GM18870 (cell line): Measurements from ENCODE around the gene TENM3.

Experiments
- ATAC-seq: cut with Tn5 transposase; IDR thresholded peaks from one replicate; pipeline ENCODE4 v1.9.1; 2021; ENCODE audit warnings: moderate library complexity; ENCODE audit not compliant: unreplicated experiment

Gene TENM3

GRCh38 chr4:182548156-182548555 is 305.0 kb downstream of the TENM3 start:
- ATAC-seq = no peak

DNA sequence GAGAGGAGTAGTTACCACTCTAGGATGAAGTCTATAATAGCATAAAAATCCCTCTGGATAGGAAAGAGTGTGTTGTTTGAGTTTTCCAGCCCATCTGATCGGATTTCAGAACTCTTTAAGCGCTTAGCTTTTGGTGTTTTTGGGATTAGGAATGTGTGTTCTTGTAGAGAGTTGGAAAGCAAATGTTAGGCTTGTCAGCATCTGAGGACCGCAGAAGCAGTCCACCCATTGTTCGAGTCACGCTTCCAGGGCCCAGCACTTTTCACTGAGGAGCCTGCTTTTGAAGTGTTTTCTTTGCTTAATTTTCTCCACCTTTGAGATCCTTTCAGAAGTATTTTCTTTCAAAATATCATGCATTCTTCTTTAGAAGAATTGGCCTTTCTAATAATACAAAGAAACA is 306.2 kb downstream of the TENM3 start:
- ATAC-seq = no peak

DNA sequence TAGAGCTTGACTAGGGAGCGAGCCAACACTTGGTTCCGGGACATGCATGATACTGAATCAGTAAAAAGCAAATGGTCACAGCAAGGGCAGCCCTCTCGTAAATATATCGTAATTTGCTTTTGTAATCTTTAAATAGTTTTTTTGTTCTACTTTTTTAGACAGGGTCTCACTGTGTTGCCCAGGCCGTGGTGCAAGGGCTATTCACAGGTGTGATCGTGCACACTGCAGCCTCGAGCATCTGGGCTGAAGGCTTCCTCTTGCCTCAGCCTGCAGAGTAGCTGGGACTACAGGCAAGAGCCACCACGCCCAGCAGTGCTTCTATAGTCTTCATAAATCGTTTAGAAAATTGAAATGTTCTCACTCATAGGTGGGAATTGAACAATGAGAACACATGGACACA is 309.7 kb downstream of the TENM3 start:
- no peak for ATAC-seq

DNA sequence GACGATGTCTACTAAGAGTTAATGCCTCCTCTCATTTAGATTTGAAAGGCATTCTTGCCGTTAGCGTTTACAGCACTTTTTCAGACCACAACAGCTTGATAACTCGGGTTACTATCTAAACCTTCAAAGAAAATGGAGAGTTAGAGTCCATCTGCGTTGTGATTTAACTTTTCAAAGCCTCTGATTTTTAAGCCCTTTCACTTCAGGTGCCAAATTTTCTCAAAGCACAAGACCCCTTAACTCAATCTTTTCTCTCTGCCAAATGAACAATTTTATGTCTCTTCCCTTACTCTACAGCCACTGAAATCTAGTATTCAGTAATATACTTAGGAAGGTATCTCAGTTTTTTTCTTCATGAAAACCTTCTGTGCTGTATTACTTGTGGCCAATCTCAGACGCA is 310.5 kb downstream of the TENM3 start:
- no peak for ATAC-seq

DNA sequence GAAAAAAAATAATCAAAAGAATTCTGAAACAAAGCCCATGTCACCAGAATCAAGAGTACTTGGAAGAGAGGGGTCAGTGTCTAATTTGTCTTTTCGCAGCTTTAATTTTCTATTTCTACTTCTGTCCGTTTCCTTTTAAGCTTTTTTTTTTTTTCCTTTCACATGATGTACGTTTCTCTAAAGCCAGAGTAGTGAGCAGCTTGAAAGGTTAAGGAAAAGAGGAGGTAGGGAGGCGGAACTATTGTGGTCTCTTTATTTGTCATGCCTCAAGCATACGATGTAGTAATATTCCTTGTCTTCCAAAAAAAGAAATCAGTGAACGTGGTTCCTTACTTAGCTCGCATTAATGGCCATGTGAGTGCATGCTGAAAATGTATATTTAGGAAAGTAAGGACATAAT is 311.5 kb downstream of the TENM3 start:
- ATAC-seq = no peak

DNA sequence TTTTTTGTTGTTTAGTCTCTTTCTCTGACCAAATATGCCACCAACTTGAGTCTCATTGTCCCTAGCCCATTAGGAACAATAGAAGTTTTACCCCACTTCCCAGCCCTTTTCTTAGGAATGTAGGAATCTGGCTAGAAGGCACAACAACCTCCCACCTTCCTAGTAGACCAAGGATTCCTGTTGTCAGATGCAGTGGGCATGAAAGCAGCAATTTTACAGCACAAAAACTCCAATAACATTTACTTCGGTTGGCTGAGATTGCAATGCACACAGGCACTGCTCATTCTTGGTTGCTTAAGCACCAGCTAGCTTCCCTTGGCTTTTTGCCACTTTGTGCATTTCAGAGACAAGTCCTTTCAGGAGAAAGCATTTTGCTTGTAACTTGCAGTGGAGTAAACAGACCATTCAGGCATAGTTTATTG is 312.8 kb downstream of the TENM3 start:
- no peak for ATAC-seq

- no peak for ATAC-seq
These were observed 313.4 kb downstream of the TENM3 start for GRCh38 chr4:182556580-182556979.

DNA sequence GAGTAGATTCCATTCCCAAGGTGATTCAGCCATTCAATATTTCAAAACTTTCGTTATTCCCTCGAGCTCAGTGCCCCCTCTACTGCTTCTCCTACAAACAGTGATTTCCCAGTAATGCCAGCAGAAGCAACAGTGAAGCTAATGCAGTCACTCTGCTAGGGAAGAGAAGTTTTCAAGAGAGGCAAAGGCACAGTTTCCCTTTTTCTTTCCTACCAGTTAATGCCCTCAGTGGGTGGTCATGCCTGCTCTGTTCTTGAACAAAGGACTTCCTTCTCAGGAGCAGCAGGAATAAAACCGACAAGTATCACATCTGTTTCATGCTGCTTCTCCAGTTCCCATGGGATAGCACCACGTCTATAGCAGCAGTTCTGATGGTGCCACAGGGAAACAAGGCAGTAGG is 317.2 kb downstream of the TENM3 start:
- no peak for ATAC-seq

DNA sequence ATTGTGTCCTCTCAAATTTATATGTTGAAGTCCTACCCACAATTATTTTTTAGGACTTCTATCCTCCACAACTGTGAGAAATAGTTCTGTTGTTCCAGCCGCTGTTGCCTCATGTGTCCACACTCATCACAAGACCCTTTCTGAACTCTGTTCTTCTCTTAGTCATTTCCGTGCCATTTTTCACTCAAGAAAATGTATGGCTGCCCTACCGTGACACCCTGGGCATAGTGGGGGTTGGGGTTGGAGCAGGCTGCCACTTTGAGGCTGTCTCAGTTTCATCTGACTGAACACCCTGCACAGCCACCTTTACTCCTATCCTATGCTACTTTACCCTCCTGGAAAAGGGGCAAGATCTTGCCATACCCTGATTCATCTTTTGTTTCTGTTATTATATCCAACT is 319.1 kb downstream of the TENM3 start:
- ATAC-seq = peak; percentile 53

- ATAC-seq = no peak
These were observed 321.6 kb downstream of the TENM3 start for GRCh38 chr4:182564724-182565369.

- ATAC-seq = no peak
These were observed 323.9 kb downstream of the TENM3 start for GRCh38 chr4:182567119-182567518.

- ATAC-seq = no peak
These were observed 326.4 kb downstream of the TENM3 start for GRCh38 chr4:182569561-182569960.

DNA sequence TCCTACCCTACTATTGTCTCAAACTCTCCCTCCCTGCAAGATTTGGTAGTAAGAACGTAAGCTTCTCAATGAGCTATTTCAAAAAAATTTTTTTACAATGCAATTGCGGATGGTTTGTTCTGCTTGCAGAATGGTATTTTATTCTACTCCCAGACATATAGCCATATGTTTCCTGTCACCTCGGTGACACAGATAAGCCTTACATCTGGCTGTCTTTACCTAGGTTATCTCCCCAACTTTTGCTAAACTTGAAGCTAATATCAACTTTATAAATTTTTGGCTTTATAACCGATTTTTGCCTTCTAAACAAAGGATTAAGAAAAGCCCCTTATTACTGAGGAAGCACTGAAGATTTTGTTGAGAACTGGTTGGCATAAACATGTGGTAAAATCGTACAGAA is 331.5 kb downstream of the TENM3 start:
- ATAC-seq = no peak

- ATAC-seq = no peak
These were observed 332.0 kb downstream of the TENM3 start for GRCh38 chr4:182575225-182575624.

GRCh38 chr4:182576601-182577289 is 333.5 kb downstream of the TENM3 start:
- no peak for ATAC-seq

DNA sequence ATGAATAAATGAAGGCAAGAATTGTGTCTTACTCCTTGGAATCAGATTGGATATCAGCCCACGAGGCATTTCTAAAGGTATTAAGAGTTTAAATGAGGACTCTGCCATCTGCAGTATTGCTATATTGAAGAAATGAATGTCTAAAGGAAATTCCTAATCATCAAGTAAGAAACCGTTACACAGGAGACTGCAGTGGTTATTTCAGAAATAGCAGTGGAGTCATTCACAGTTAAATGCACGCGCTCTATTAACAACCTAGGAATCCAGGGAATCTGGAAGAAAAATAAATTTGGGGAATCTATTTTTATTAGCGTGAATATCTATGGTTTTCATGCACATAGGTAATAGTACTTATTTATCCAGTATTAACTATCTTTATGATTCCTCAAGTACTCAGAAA is 334.2 kb downstream of the TENM3 start:
- no peak for ATAC-seq

DNA sequence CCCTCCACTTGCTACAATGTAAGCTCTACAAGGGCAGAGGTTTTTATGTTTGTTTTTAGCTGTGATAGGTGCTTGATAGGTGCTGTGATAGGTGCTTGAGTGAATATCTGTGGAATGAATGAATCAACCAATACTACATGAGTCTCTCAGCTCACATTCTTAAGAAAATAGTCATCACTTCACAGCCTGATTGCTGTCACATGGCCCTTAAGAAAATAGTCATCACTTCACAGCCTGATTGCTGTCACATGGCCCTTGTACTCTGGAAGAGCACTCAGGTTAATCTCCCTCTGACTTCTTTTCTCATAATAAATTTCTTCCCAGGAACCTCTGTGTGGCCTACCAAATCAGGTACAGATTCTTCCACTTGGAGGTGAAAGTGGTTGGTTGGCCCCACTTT is 335.2 kb downstream of the TENM3 start:
- ATAC-seq = no peak

GRCh38 chr4:182582245-182582644 is 339.0 kb downstream of the TENM3 start:
- no peak for ATAC-seq

DNA sequence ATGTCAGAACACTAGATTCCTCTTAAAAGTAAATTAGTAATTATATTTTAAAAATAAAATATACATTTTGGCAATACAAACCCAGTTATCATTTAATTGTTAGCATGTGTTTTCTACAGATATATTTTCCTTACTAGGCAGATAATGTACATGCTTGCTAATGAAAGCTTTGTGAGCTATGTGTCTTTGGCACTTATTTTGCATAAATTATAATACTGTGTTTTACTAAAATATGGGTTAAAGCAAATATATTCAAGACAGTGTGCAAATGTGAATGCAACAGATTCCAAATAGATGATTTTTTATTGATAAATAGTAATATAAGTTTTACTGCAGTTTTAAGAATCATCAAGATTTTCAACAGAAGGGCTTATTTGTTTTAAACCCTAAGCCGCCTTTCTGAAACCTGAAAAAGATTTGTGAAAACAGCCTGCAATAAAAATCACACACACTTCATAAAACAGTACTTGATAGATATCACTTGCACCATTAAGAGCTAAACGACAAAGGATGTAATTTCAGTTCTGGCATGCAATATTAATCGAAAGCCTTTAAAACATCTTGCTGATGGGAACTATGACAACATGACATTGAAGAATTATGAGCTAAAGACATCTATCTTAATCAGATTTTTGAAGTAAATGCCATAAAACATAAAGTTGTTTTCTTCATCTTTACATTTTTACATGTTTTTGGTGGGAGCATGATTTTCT is 340.7 kb downstream of the TENM3 start:
- no peak for ATAC-seq

- ATAC-seq = no peak
These were observed 342.1 kb downstream of the TENM3 start for GRCh38 chr4:182585321-182585720.

- ATAC-seq = no peak
These were observed 345.9 kb downstream of the TENM3 start for GRCh38 chr4:182589100-182589499.

DNA sequence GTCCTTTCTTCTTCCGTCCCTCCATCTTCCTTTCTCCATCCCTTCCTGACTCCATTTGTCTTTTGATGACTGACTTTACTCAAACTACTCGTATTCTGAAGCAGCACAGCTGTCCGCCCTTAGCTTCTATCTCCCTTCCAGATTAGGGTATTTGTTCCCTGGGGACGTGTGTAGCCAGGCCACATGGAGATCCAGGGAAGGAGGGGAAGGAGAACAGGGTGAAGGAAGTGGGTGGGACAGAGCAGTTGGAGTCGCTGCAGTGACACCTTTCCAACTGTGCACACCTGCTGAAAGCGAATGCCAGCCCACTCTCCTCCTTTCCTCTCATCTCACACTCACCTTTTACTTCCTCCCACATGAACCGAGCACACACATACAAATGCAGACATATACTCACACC is 350.2 kb downstream of the TENM3 start:
- no peak for ATAC-seq
